A549 (cell line): Measurements from ENCODE around the gene CRYGN. TPM values are rescaled to one million over a fixed set of nuclear protein-coding genes. Genes with fewer than 3 reads are reported as not detected.
A peak's percentile ranks its signal among the peaks of the same experiment; 100 is the strongest.

Experiments
- ATAC-seq, 2 experiments: fragments of 200-7000 bp in 1 of 2; fragments of >200 bp in 1 of 2; cut with Nextera tagmentation in 1 of 2; cut with Tn5 transposase in 1 of 2; 3 replicates each; pipeline versions ENCODE4 v1.8.0 to v1.9.1; 2018 to 2020; ENCODE audit warnings: mild to moderate bottlenecking in 1 of 2, moderate library complexity in 1 of 2
- CTCF ChIA-PET: fragments of 300-600 bp; sonication (Branson Sonifier 250); formaldehyde crosslinking; extraction: SDS; loops from one replicate; lab custom pipeline; 2021; ENCODE audit warnings: antibody characterized with exemption, inconsistent platforms; lab: Yijun Ruan, JAX
- POLR2A ChIA-PET: fragments of 350-600 bp; formaldehyde crosslinking; extraction: SDS; loops from one replicate; lab custom pipeline; 2021; ENCODE audit warnings: antibody characterized with exemption, inconsistent platforms; lab: Yijun Ruan, JAX
- DNase-seq, 2 experiments: peaks; one replicate each; pipeline versions ENCODE4 v3.0.0 to v3.0.0-alpha.2; 2011 to 2016; ENCODE audit warnings: low read depth in 1 of 2, low spot score in 1 of 2
- FAIRE-seq: peaks from 2 replicates; lab custom pipeline; 2011; peaks lifted over from hg19 to GRCh38; lab: Jason Lieb, UNC
- H3K27ac ChIP-seq, 2 experiments: fragments of >200 bp; sonication (Bioruptor Twin); formaldehyde crosslinking; 3 replicates each; pipeline ENCODE4 v1.5.1; 2016 to 2017
- H3K4me1 ChIP-seq: fragments of >200 bp; sonication (Bioruptor Twin); formaldehyde crosslinking; 3 replicates; pipeline ENCODE4 v1.6.1; 2016
- H3K4me2 ChIP-seq: fragments of >200 bp; sonication (Bioruptor Twin); formaldehyde crosslinking; 3 replicates; pipeline ENCODE4 v1.6.1; 2016
- H3K4me3 ChIP-seq: fragments of >200 bp; sonication (Bioruptor Twin); formaldehyde crosslinking; 3 replicates; pipeline ENCODE4 v1.5.1; 2016
- H3K9me3 ChIP-seq: fragments of >200 bp; sonication (Bioruptor Twin); formaldehyde crosslinking; 3 replicates; pipeline ENCODE4 v1.6.1; 2016
- BHLHE40 ChIP-seq: IDR thresholded peaks from 2 replicates; pipeline ENCODE4 v1.6.1; 2012; ENCODE audit warnings: low read depth, low read length, inconsistent platforms
- CBX8 ChIP-seq: fragments of 200-600 bp; sonication (generic); IDR thresholded peaks from 2 replicates; pipeline ENCODE4 v1.6.1; 2016
- CHD2 ChIP-seq: fragments of 150-350 bp; IDR thresholded peaks from 2 replicates; pipeline ENCODE4 v1.6.1; 2014; ENCODE audit warnings: low read length; ENCODE audit not compliant: partially characterized antibody
- EHMT2 ChIP-seq: fragments of 200-600 bp; sonication (generic); IDR thresholded peaks from 2 replicates; pipeline ENCODE4 v1.6.1; 2016; ENCODE audit warnings: antibody characterized with exemption, low read depth, mild to moderate bottlenecking, moderate library complexity
- EP300 ChIP-seq, 2 experiments: fragments of >200 bp; sonication (Bioruptor Twin); formaldehyde crosslinking; IDR thresholded peaks; 2 replicates in 1 of 2; 3 replicates in 1 of 2; pipeline ENCODE4 v1.6.1; 2016 to 2017
- ESRRA ChIP-seq: fragments of 150-350 bp; IDR thresholded peaks from 2 replicates; pipeline ENCODE4 v1.6.1; 2014; ENCODE audit warnings: mild to moderate bottlenecking, low read length, borderline replicate concordance
- GATA3 ChIP-seq: IDR thresholded peaks from 2 replicates; pipeline ENCODE4 v1.6.1; 2012; ENCODE audit warnings: borderline replicate concordance
- HOXA7 ChIP-seq: fragments of 250-450 bp; sonication (Bioruptor Pico); IDR thresholded peaks from 2 replicates; pipeline ENCODE4 v1.5.0; 2020; ENCODE audit warnings: mild to moderate bottlenecking, moderate library complexity
- JUN ChIP-seq, 2 experiments: fragments of >200 bp; sonication (Bioruptor Twin); formaldehyde crosslinking; IDR thresholded peaks; 2 replicates in 1 of 2; 3 replicates in 1 of 2; pipeline ENCODE4 v1.6.1; 2016 to 2017
- JUNB ChIP-seq: fragments of >200 bp; sonication (Bioruptor Twin); formaldehyde crosslinking; IDR thresholded peaks from 2 replicates; pipeline ENCODE4 v1.6.1; 2016
- KDM5A ChIP-seq: fragments of 200-600 bp; sonication (generic); IDR thresholded peaks from 2 replicates; pipeline ENCODE4 v1.6.1; 2016; ENCODE audit warnings: antibody characterized with exemption, mild to moderate bottlenecking
- MAFK ChIP-seq: fragments of 450-650 bp; IDR thresholded peaks from 2 replicates; pipeline ENCODE4 v1.6.1; 2014; ENCODE audit not compliant: partially characterized antibody
- MAZ ChIP-seq: fragments of 150-350 bp; IDR thresholded peaks from 2 replicates; pipeline ENCODE4 v1.6.1; 2014; ENCODE audit warnings: antibody characterized with exemption, low read depth, low read length, borderline replicate concordance
- NFE2L2 ChIP-seq: fragments of 150-350 bp; conservative IDR thresholded peaks from 2 replicates; pipeline ENCODE4 v1.6.1; 2014; ENCODE audit warnings: low read length
- NPAS2 ChIP-seq: fragments of 250-450 bp; sonication (Bioruptor Pico); IDR thresholded peaks from 2 replicates; pipeline ENCODE4 v1.8.0; 2022; ENCODE audit warnings: mild to moderate bottlenecking, moderate library complexity, borderline replicate concordance
- RAD21 ChIP-seq, 2 experiments: fragments of >200 bp in 1 of 2; sonication (Bioruptor Twin) in 1 of 2; formaldehyde crosslinking in 1 of 2; IDR thresholded peaks in 1 of 2; conservative IDR thresholded peaks in 1 of 2; 2 replicates in 1 of 2; 3 replicates in 1 of 2; pipeline ENCODE4 v1.6.1; 2012 to 2018; ENCODE audit warnings: inconsistent platforms in 1 of 2
- RARB ChIP-seq: fragments of 250-450 bp; sonication (Bioruptor Pico); IDR thresholded peaks from 2 replicates; pipeline ENCODE4 v1.8.0; 2021; ENCODE audit warnings: mild to moderate bottlenecking, moderate library complexity
- RFX5 ChIP-seq: fragments of 450-650 bp; IDR thresholded peaks from 2 replicates; pipeline ENCODE4 v1.7.1; 2014; ENCODE audit warnings: antibody characterized with exemption, mild to moderate bottlenecking, moderate library complexity
- TFCP2L1 ChIP-seq: fragments of 250-450 bp; sonication (Bioruptor Pico); IDR thresholded peaks from 2 replicates; pipeline ENCODE4 v1.5.0; 2021; ENCODE audit warnings: mild to moderate bottlenecking
- ZNF302 ChIP-seq: fragments of 250-450 bp; sonication (Bioruptor Pico); IDR thresholded peaks from 2 replicates; pipeline ENCODE4 v1.9.0; 2021; ENCODE audit warnings: inconsistent platforms, mild to moderate bottlenecking, moderate library complexity
- ZSCAN20 ChIP-seq: fragments of 250-450 bp; sonication (Bioruptor Pico); IDR thresholded peaks from 2 replicates; pipeline ENCODE4 v1.8.0; 2022; ENCODE audit warnings: mild to moderate bottlenecking, moderate library complexity
- WGBS: methylation state at CpG from one replicate; pipeline ENCODE4 v1.1.6; 2017; ENCODE audit errors: missing lambda C conversion rate; 5-methylcytosine and 5-hydroxymethylcytosine counted together
- polyA plus RNA-seq, 4 experiments: library from polyadenylated mRNA; depleted of rRNA in 3 of 4; stranded (reverse); fragments of >200 nt; fragmentation: RNase III in 1 of 4; extraction: RNeasy Plus Mini Kit Qiagen cat#74134 plus additional on column Dnase treatment in 1 of 4; gene quantifications; 2 replicates in 3 of 4; 3 replicates in 1 of 4; pipeline ENCODE4 v1.2.3, GENCODE V29; 2011 to 2017
- TF ChIP-seq, protein P1 (sequence below): IDR thresholded peaks from 2 replicates; pipeline ENCODE4 v1.6.1; 2012
- TF ChIP-seq, protein P2 (sequence below): fragments of >200 bp; sonication (Bioruptor Twin); formaldehyde crosslinking; IDR thresholded peaks from 3 replicates; pipeline ENCODE4 v1.5.1; 2016

CRYGN gene
- polyA plus RNA-seq, 2 of the 4 experiments (the other 2 are of a cell fraction): not detected

DNA sequence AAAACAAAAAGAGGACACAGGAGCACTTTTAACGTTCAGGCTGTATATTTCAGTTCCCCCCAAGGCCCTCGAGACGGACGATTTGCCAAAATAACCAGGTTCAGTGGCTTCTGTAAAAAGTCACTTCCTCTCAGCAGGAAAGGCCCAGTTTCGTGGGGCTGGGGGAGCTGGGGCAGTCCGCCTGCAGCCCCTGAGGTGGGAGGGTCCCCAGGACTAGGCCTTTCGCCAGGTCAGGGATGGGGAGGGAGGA lies 58.9 kb downstream of the CRYGN start:
- ChIA-PET POLR2A (no interaction called here), CTCF (interaction anchor here (1.2 to 21.5 kb wide), 3 partner anchors 13 to 67 kb away, joined by 4 to 438 read pairs (median 24); partner anchors contain the start of gene CRYGN)
- no peak for TF ChIP-seq NPAS2 (CRISPR knock-in tag)
- TF ChIP-seq ZNF302 (CRISPR knock-in tag): no peak
- no peak for TF ChIP-seq CBX8
- no peak for TF ChIP-seq MAFK
- no peak for TF ChIP-seq GATA3
- TF ChIP-seq JUN (IDR thresholded peaks at IDR 0.05): no peak
- no peak for TF ChIP-seq ZSCAN20
- TF ChIP-seq RARB (CRISPR knock-in tag): no peak
- TF ChIP-seq JUNB: no peak
- TF ChIP-seq, protein P1, sequence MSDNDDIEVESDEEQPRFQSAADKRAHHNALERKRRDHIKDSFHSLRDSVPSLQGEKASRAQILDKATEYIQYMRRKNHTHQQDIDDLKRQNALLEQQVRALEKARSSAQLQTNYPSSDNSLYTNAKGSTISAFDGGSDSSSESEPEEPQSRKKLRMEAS: no peak
- no peak for TF ChIP-seq EHMT2
- no peak for TF ChIP-seq RFX5
- TF ChIP-seq EP300 (IDR thresholded peaks at IDR 0.05): no peak
- no peak overlapping the region for H3K4me3 ChIP-seq
- ATAC-seq (no peak), FAIRE-seq (no peak), DNase-seq (no peak)
- 0 out of 3 replicates have a peak, but pooled peaks cover 2% of the 10 kb centered on the region for H3K4me1 ChIP-seq
- H3K4me2 ChIP-seq: no peak overlapping the region
- 84% methylated on average over 7 of the region's 7 CpGs for WGBS
- no peaks in the 10 kb centered on the region for H3K9me3 ChIP-seq
- H3K27ac ChIP-seq: no peak overlapping the region

DNA sequence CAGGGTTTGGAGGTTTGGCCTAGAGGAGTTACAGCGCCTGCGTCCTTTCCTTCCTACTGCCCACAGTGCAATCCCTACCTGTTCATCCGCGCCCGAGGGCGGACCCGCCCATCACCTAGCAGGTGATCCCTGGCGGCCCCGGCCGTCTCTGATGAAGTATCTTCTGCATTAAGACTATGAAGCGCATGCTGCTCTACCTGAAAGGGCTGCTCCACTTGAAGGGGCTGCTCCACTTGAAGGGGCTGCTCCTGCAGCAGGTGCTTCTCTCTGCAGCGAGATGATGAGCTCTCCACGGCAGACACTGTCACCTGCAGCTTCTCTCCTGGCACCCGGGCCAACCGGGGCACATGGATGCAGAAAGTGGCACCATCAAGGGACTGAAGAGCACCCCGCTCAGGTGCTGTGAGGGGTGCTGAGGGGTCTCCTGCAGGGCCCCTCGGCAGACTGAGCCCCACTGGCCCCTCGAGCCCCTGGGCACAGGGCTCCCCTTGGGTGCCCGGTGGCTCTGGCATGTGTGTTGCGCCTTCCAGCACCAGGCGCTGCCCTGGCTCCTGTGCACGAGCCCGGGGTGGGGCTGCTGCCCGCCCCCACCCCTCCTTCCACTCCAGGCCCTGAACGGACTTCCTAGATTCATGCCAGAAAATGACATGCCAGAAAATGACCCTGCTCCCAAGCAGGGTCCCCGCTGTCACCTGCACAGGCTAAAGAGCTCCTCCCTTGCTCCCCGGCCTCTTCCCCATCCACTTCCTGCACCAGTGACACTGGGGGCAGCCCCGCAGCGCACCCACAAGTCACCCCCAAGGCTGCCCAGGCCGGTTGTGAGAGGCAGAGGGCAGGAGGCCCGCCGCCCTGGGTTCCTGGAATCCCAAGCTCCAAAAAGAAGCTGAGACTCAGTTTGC lies 59.5 kb downstream of the CRYGN start:
- ChIA-PET CTCF (interaction anchor here (1.1 to 21.5 kb wide), 4 partner anchors 9 to 67 kb away, joined by 3 to 438 read pairs (median 14); partner anchors contain the start of gene CRYGN), POLR2A (interaction anchor here (0.6 kb wide), 1 partner anchor 154 kb away, joined by 4 read pairs; no protein-coding TSS in a partner anchor)
- WGBS: 93% methylated on average over 20 of the region's 32 CpGs
- no peak for FAIRE-seq
- Histone ChIP-seq H3K4me2 (no peak overlapping the region), H3K27ac (no peak overlapping the region)
- TF ChIP-seq MAZ (no peak), JUNB (no peak), KDM5A (no peak), RFX5 (no peak), ZNF302 (CRISPR knock-in tag) (no peak), CHD2 (no peak), RAD21 (conservative IDR thresholded peaks at IDR 0.05 in 1 of 2, IDR thresholded peaks at IDR 0.05 in 1 of 2) (no peak), NFE2L2 (no peak), GATA3 (no peak), TFCP2L1 (no peak), RARB (CRISPR knock-in tag) (no peak), BHLHE40 (no peak)
- TF ChIP-seq, protein P2, sequence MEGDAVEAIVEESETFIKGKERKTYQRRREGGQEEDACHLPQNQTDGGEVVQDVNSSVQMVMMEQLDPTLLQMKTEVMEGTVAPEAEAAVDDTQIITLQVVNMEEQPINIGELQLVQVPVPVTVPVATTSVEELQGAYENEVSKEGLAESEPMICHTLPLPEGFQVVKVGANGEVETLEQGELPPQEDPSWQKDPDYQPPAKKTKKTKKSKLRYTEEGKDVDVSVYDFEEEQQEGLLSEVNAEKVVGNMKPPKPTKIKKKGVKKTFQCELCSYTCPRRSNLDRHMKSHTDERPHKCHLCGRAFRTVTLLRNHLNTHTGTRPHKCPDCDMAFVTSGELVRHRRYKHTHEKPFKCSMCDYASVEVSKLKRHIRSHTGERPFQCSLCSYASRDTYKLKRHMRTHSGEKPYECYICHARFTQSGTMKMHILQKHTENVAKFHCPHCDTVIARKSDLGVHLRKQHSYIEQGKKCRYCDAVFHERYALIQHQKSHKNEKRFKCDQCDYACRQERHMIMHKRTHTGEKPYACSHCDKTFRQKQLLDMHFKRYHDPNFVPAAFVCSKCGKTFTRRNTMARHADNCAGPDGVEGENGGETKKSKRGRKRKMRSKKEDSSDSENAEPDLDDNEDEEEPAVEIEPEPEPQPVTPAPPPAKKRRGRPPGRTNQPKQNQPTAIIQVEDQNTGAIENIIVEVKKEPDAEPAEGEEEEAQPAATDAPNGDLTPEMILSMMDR: no peak
- TF ChIP-seq, all 56 proteins: peak for 0
- Histone ChIP-seq H3K4me3 (no peak overlapping the region), H3K4me1 (0 out of 3 replicates have a peak, but pooled peaks cover 2% of the 10 kb centered on the region), H3K9me3 (no peaks in the 10 kb centered on the region)
- ATAC-seq (no peak), DNase-seq (no peak)

DNA sequence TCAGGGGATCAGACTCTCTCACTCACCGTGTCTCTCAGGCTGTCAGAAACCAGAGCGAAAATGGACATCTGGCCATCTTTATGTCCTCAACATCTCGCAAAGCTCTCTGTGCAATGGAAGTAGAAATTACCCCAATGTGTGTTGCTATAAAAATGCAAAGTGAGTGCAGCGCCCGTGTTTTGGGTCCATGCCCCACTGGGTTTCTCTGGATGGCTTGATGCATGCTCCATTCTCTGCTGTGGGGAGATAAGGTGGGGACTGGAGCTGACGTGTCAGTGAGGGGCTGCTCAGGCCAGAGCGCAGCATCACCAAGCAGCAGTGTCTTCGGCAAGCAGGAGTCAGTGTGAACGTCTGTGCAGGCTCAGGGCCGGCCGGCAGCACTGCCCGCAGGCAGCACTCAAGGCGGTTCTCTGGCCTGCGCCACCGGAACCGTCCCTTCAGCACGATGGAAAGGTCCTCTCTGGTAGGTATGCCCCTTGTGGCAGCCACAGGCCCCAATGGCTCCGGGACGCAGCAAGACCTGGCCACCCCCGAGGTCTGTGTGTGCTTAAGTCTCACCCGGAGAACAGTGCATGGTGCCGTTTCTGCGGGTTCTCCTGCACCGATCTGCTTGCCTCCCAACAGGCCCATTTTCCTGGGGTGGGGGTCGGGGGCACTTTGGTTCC lies 60.3 kb downstream of the CRYGN start:
- TF ChIP-seq JUNB (no peak), ESRRA (no peak), CHD2 (no peak), HOXA7 (no peak), ZNF302 (CRISPR knock-in tag) (no peak)
- ChIA-PET CTCF (interaction anchor here (1.1 to 21.5 kb wide), 3 partner anchors 8 to 68 kb away, joined by 3 to 438 read pairs (median 24); partner anchors contain the start of gene CRYGN), POLR2A (no interaction called here)

More for the DNA sequence above, 60.3 kb downstream of the CRYGN start:
- Histone ChIP-seq H3K4me2 (no peak overlapping the region), H3K4me3 (no peak overlapping the region), H3K9me3 (no peaks in the 10 kb centered on the region), H3K4me1 (0 out of 3 replicates have a peak, but pooled peaks cover 2% of the 10 kb centered on the region), H3K27ac (no peak overlapping the region)
- ATAC-seq: peak; percentile 10 to 14; a peak in 1 of 6 replicates
- WGBS: 86% methylated on average over 23 of the region's 25 CpGs
- no peak for FAIRE-seq
- no peak for DNase-seq
